Activated naive CD4-positive, alpha-beta T cell treated with anti-CD3 and anti-CD28 coated beads for 36 hours (primary cell): ENCODE data around the gene TUBG2. TPM values are rescaled to one million over a fixed set of nuclear protein-coding genes. Genes with fewer than 3 reads are reported as not detected.
A peak's percentile ranks its signal among the peaks of the same experiment; 100 is the strongest.
"Not testable (repeated sequence)": the region's sequence is repeated elsewhere in the genome, so short reads cannot be mapped to it uniquely, and the experiment has no call there.

Source experiments
- CTCF ChIA-PET: fragments of 350-600 bp; sonication (Branson Sonifier 250); formaldehyde crosslinking; loops from one replicate; lab custom pipeline; 2021; ENCODE audit warnings: antibody characterized with exemption; lab: Charles Lee
- DNase-seq: peaks from one replicate; pipeline ENCODE4 v3.0.0-alpha.2; 2020
- H3K27ac Mint-ChIP-seq: one replicate; pipeline ENCODE4 v1.8.0; 2021; ENCODE audit warnings: mild to moderate bottlenecking, mixed read lengths
- H3K27me3 Mint-ChIP-seq: one replicate; pipeline ENCODE4 v1.8.0; 2021; ENCODE audit warnings: low read depth, mixed read lengths
- H3K36me3 Mint-ChIP-seq: one replicate; pipeline ENCODE4 v1.8.0; 2021; ENCODE audit warnings: low read depth, mixed read lengths
- H3K4me1 Mint-ChIP-seq: one replicate; pipeline ENCODE4 v1.8.0; 2021; ENCODE audit warnings: low read depth, mixed read lengths
- H3K4me3 Mint-ChIP-seq: one replicate; pipeline ENCODE4 v1.8.0; 2021; ENCODE audit warnings: mild to moderate bottlenecking, moderate library complexity, mixed read lengths
- H3K9me3 Mint-ChIP-seq: one replicate; pipeline ENCODE4 v1.8.0; 2021; ENCODE audit warnings: mixed read lengths
- intact Hi-C: fragments of 100-400 bp; cut with micrococcal nuclease; formaldehyde crosslinking; loops from one replicate; pipeline ENCODE4 v1.15.1; 2023
- total RNA-seq, 2 experiments: library from RNA; stranded (reverse); gene quantifications; one replicate each; pipeline ENCODE4 v1.2.3, GENCODE V29; 2021

TUBG2 gene
- total RNA-seq: 1 to 10 TPM; 9.1 to 9.9 TPM

GRCh38 chr17:42659079-42659931 is at the start of gene TUBG2:
TUBG2 (plus strand) TSS chr17:42659284; CDS start chr17:42659504, 220 bp downstream.
- Mint-ChIP-seq H3K4me3 (peak within 1 kb of the TSS; percentile 87), H3K27me3 (no peaks in the 10 kb centered on the region), H3K27ac (peak within 1 kb of the TSS; percentile 60), H3K36me3 (no peaks in the 10 kb centered on the region), H3K4me1 (peaks cover 21% of the 10 kb centered on the region), H3K9me3 (peaks cover 3% of the 10 kb centered on the region)
- peak; percentile 77 for DNase-seq
- CTCF ChIA-PET: interaction anchor here (0.7 to 1.2 kb wide), 3 partner anchors 18 to 103 kb away, joined by 3 to 4 read pairs (median 4); partner anchors contain the start of gene PLEKHH3
- intact Hi-C loops: loop anchor here (5.0 kb wide), 2 partner anchors 52 to 82 kb away; partner anchors contain the start of genes PSMC3IP, RETREG3 and TUBG1

GRCh38 chr17:42609814-42610801 is 49.0 kb upstream of the TUBG2 start:
- H3K36me3 Mint-ChIP-seq: peaks cover 33% of the 10 kb centered on the region
- intact Hi-C loops: loop anchor here (1.0 to 5.0 kb wide), 4 partner anchors 33 to 389 kb away; partner anchors contain the start of genes PSMC3IP, RPL27 and TUBG2

GRCh38 chr17:42612013-42612412 is 47.1 kb upstream of the TUBG2 start:
- Mint-ChIP-seq H3K36me3 (peaks cover 40% of the 10 kb centered on the region), H3K27ac (no peak overlapping the region), H3K27me3 (no peaks in the 10 kb centered on the region), H3K4me3 (no peak overlapping the region), H3K9me3 (no peaks in the 10 kb centered on the region), H3K4me1 (peaks cover 19% of the 10 kb centered on the region)
- DNase-seq: no peak
- intact Hi-C loops: no loop called here
- CTCF ChIA-PET: interaction anchor here (0.7 to 0.9 kb wide), 2 partner anchors 34 to 212 kb away, joined by 3 to 4 read pairs; partner anchors contain the start of genes BECN1 and PSMC3IP

More at GRCh38 chr17:42609814-42610801, 49.0 kb upstream of the TUBG2 start:
- peak overlapping the region; percentile 80 for H3K27ac Mint-ChIP-seq
- H3K9me3 Mint-ChIP-seq, H3K27me3 Mint-ChIP-seq: not testable (repeated sequence)
- CTCF ChIA-PET: interaction anchor here (2.2 to 2.9 kb wide), 2 partner anchors 31 to 70 kb away, joined by 15 to 30 read pairs; partner anchors contain the start of gene PSMC3IP
- H3K4me1 Mint-ChIP-seq: peaks cover 37% of the 10 kb centered on the region
- peak; percentile 24 for DNase-seq
- H3K4me3 Mint-ChIP-seq: peak overlapping the region; percentile 100

- Mint-ChIP-seq H3K36me3 (peaks cover 38% of the 10 kb centered on the region), H3K27ac (peak overlapping the region; percentile 19), H3K9me3 (no peaks in the 10 kb centered on the region), H3K27me3 (no peaks in the 10 kb centered on the region), H3K4me1 (peaks cover 10% of the 10 kb centered on the region), H3K4me3 (no peak overlapping the region)
- CTCF ChIA-PET: no interaction called here
- intact Hi-C loops: no loop called here
- no peak for DNase-seq
Measured at GRCh38 chr17:42613699-42614295, 45.3 kb upstream of the TUBG2 start.

GRCh38 chr17:42617956-42618431 is 41.1 kb upstream of the TUBG2 start:
- no peaks in the 10 kb centered on the region for H3K9me3 Mint-ChIP-seq
- no peak overlapping the region for H3K4me3 Mint-ChIP-seq
- DNase-seq: no peak
- no peaks in the 10 kb centered on the region for H3K27me3 Mint-ChIP-seq
- H3K4me1 Mint-ChIP-seq: peaks cover 4% of the 10 kb centered on the region
- H3K36me3 Mint-ChIP-seq: peaks cover 22% of the 10 kb centered on the region
- CTCF ChIA-PET: interaction anchor here (0.8 to 2.4 kb wide), 4 partner anchors 10 to 146 kb away, joined by 3 to 10 read pairs (median 4); partner anchors contain the start of gene PSMC3IP
- intact Hi-C loops: no loop called here
- no peak overlapping the region for H3K27ac Mint-ChIP-seq

GRCh38 chr17:42618442-42619150 is 40.5 kb upstream of the TUBG2 start:
- Mint-ChIP-seq H3K4me1 (peaks cover 4% of the 10 kb centered on the region), H3K9me3 (no peaks in the 10 kb centered on the region), H3K4me3 (no peak overlapping the region), H3K27ac (no peak overlapping the region), H3K27me3 (no peaks in the 10 kb centered on the region), H3K36me3 (peaks cover 19% of the 10 kb centered on the region)
- CTCF ChIA-PET: interaction anchor here (0.8 to 2.4 kb wide), 4 partner anchors 10 to 145 kb away, joined by 3 to 10 read pairs (median 4); partner anchors contain the start of gene PSMC3IP
- DNase-seq: peak; percentile 13
- intact Hi-C loops: no loop called here

- CTCF ChIA-PET: interaction anchor here (0.6 to 0.7 kb wide), 2 partner anchors 44 to 142 kb away, joined by 3 to 4 read pairs; no protein-coding TSS in a partner anchor
- H3K36me3 Mint-ChIP-seq, H3K4me3 Mint-ChIP-seq, H3K4me1 Mint-ChIP-seq, H3K27me3 Mint-ChIP-seq, DNase-seq, intact Hi-C loops, H3K9me3 Mint-ChIP-seq, H3K27ac Mint-ChIP-seq: not testable (repeated sequence)
Measured at GRCh38 chr17:42621987-42622386, 37.1 kb upstream of the TUBG2 start.

GRCh38 chr17:42623271-42623670 is 35.8 kb upstream of the TUBG2 start:
- Mint-ChIP-seq H3K4me1 (peaks cover 2% of the 10 kb centered on the region), H3K27me3 (no peaks in the 10 kb centered on the region), H3K27ac (no peak overlapping the region), H3K36me3 (no peaks in the 10 kb centered on the region), H3K4me3 (no peak overlapping the region), H3K9me3 (no peaks in the 10 kb centered on the region)
- intact Hi-C loops: no loop called here
- DNase-seq: no peak
- CTCF ChIA-PET: no interaction called here

- intact Hi-C loops: no loop called here
- Mint-ChIP-seq H3K36me3 (no peaks in the 10 kb centered on the region), H3K4me3 (no peak overlapping the region), H3K27me3 (no peaks in the 10 kb centered on the region), H3K9me3 (no peaks in the 10 kb centered on the region), H3K4me1 (no peaks in the 10 kb centered on the region), H3K27ac (no peak overlapping the region)
- DNase-seq: no peak
- CTCF ChIA-PET: no interaction called here
Measured at GRCh38 chr17:42623732-42624596, 35.1 kb upstream of the TUBG2 start.

- DNase-seq, H3K9me3 Mint-ChIP-seq, H3K36me3 Mint-ChIP-seq, H3K27me3 Mint-ChIP-seq, intact Hi-C loops, H3K4me1 Mint-ChIP-seq, H3K27ac Mint-ChIP-seq, H3K4me3 Mint-ChIP-seq: not testable (repeated sequence)
- CTCF ChIA-PET: interaction anchor here (0.7 kb wide), 1 partner anchor 404 kb away, joined by 5 read pairs; no protein-coding TSS in a partner anchor
Measured at GRCh38 chr17:42627032-42627764, 31.9 kb upstream of the TUBG2 start.
